ENCODE measurements around the gene TRIO. TPM values are rescaled to one million over a fixed set of nuclear protein-coding genes. Genes with fewer than 3 reads are reported as not detected.

Gene TRIO
- total RNA-seq, 1 donor from 2014 or later: 170 TPM

GRCh38 chr5:14310901-14311300 lies 167.8 kb downstream of the TRIO start:
- no peak overlapping the region for H3K4me3 ChIP-seq (ENCODE audit: low read depth, low read length)
- no peak for DNase-seq (ENCODE audit: low read depth)
- no peak for TF ChIP-seq CTCF (conservative IDR thresholded peaks at IDR 0.05; ENCODE audit: low read depth, low read length)

- no peak for TF ChIP-seq CTCF (conservative IDR thresholded peaks at IDR 0.05; ENCODE audit: low read depth, low read length)
- H3K4me3 ChIP-seq (ENCODE audit: low read depth, low read length): no peak overlapping the region
Measured at GRCh38 chr5:14313986-14314690, 171.0 kb downstream of the TRIO start.

GRCh38 chr5:14316471-14316870 lies 173.3 kb downstream of the TRIO start:
- DNase-seq (ENCODE audit: low read depth): no peak
- no peak overlapping the region for H3K4me3 ChIP-seq (ENCODE audit: low read depth, low read length)
- TF ChIP-seq CTCF (conservative IDR thresholded peaks at IDR 0.05; ENCODE audit: low read depth, low read length): no peak

More at GRCh38 chr5:14313986-14314690, 171.0 kb downstream of the TRIO start:
- no peak for DNase-seq (ENCODE audit: low read depth)

- DNase-seq (ENCODE audit: low read depth): no peak
- H3K4me3 ChIP-seq (ENCODE audit: low read depth, low read length): no peak overlapping the region
- TF ChIP-seq CTCF (conservative IDR thresholded peaks at IDR 0.05; ENCODE audit: low read depth, low read length): no peak
Measured at GRCh38 chr5:14319102-14319501, 176.0 kb downstream of the TRIO start.

GRCh38 chr5:14321936-14322335 lies 178.8 kb downstream of the TRIO start:
- TF ChIP-seq CTCF (conservative IDR thresholded peaks at IDR 0.05; ENCODE audit: low read depth, low read length): no peak
- no peak for DNase-seq (ENCODE audit: low read depth)
- no peak overlapping the region for H3K4me3 ChIP-seq (ENCODE audit: low read depth, low read length)

GRCh38 chr5:14322437-14323187 lies 179.5 kb downstream of the TRIO start:
- DNase-seq (ENCODE audit: low read depth): no peak
- no peak for TF ChIP-seq CTCF (conservative IDR thresholded peaks at IDR 0.05; ENCODE audit: low read depth, low read length)
- H3K4me3 ChIP-seq (ENCODE audit: low read depth, low read length): no peak overlapping the region
